ENCODE measurements around the gene SUSD6. TPM values are rescaled to one million over a fixed set of nuclear protein-coding genes. Genes with fewer than 3 reads are reported as not detected.
A peak's percentile ranks its signal among the peaks of the same experiment; 100 is the strongest.
"Not testable (repeated sequence)": the region's sequence is repeated elsewhere in the genome, so short reads cannot be mapped to it uniquely, and the experiment has no call there.

Gene SUSD6
- total RNA-seq, 4 donors from 2014 or later = 35.5 to 56.7 (median 51.0) TPM

DNA sequence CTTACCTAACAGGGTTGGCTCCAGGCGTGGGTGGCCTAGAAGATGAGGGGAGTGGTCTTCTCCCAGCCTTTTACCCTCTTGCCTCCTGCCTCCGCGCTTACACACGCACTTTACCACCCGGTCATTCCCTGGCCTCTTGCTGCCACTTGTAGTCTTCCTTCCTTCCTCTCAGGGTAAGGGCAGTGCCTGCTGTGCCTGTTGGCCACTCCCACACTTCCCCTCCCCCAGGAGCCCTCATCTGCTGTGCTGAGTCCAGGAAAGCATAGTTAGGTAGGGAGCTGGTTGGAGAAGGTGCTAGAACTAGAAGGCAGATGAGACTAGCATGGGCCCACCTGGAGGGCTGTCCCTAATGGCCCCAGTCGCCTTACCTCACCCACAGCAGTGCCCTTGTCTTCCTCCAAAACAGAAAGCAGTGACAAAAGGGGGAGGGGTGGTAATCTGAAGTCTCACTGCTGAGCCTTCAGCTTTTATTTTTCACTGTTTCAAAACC, 101.2 kb downstream of the SUSD6 start:
- no peak for TF ChIP-seq POLR2A (IDR thresholded peaks at IDR 0.05)
- TF ChIP-seq, protein P1, sequence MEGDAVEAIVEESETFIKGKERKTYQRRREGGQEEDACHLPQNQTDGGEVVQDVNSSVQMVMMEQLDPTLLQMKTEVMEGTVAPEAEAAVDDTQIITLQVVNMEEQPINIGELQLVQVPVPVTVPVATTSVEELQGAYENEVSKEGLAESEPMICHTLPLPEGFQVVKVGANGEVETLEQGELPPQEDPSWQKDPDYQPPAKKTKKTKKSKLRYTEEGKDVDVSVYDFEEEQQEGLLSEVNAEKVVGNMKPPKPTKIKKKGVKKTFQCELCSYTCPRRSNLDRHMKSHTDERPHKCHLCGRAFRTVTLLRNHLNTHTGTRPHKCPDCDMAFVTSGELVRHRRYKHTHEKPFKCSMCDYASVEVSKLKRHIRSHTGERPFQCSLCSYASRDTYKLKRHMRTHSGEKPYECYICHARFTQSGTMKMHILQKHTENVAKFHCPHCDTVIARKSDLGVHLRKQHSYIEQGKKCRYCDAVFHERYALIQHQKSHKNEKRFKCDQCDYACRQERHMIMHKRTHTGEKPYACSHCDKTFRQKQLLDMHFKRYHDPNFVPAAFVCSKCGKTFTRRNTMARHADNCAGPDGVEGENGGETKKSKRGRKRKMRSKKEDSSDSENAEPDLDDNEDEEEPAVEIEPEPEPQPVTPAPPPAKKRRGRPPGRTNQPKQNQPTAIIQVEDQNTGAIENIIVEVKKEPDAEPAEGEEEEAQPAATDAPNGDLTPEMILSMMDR (IDR thresholded peaks at IDR 0.05) = no peak
- no peak overlapping the region for H3K4me3 ChIP-seq (ENCODE audit: low read depth, poor library complexity, severe bottlenecking)
- 43% methylated on average over 6 of the region's 6 CpGs for WGBS, 2 donors
- intact Hi-C loops (cut with DNase I; ENCODE audit: low total_unique reads) = no loop called here
- DNase-seq (ENCODE audit: low spot score in 2 of 2) = peak in 1 of 2 donors; percentile 85

DNA sequence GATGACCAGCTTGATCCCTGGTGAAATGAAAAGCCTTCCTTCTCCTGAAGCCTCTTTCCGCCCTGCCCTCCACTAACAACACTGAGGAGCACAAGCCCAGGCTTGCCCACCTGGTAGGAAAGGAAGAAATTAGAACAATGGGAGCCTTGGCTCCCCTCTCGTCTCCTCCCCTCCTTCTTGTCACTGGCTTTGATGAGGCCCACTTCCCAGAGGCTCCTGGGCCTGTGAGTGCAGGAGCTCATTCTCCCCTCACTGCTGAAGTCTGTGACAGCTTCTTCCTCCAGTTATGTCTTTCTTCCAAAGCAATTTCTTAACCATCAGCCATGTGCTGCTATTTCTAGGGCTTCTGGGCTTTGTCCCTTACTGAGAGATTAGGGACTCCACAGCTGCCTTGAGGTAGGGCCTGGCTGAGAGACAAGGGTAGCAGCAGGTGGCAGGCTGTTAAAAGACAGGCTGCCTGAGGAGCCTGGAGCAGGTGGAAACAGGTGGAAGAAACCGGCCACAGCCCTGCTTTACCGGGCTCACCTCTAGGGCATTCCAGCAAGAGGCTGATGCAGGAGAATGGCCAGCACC, 101.9 kb downstream of the SUSD6 start:
- intact Hi-C loops (cut with DNase I; ENCODE audit: low total_unique reads) = no loop called here
- no peak for TF ChIP-seq POLR2A (IDR thresholded peaks at IDR 0.05)
- TF ChIP-seq, protein P1 (IDR thresholded peaks at IDR 0.05) = no peak
- H3K4me3 ChIP-seq (ENCODE audit: low read depth, poor library complexity, severe bottlenecking) = no peak overlapping the region
- WGBS, 2 donors = 49 to 57% methylated on average over 4 of the region's 4 CpGs
- no peak for DNase-seq (ENCODE audit: low spot score in 2 of 2)

DNA sequence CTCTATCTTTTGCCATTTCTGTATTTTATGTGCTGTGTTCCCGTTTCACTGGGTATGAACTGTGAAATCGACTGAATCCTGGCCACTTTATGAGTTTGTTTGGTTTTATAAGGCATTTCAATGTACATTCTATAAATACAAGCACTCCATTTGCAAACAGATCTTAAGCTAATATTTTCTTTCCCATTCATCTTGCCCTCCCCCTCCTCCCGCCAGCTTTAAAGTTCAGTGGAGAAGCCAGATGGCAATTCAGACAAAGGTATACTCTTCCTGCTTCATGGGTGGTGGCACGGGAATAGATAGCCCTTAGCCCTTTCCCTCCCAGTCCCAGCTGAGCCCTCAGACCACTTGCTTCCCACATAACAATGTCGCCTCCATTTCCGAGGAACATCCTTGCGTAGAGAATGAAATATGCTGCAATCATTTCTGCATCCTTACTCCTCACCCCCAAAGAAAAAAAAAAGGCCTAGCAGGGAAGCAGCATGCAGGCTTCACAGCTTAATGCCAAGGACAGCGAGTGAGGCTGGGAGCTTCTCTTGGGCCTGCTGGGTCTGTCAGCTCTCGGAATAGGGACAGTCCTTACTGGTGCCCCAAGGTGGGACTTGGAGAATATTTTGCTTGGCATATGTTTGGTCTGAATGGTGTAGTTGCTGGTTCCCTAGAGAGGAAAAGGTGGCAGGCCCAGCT, 102.7 kb downstream of the SUSD6 start:
- intact Hi-C loops (cut with DNase I; ENCODE audit: low total_unique reads) = no loop called here
- WGBS, 2 donors = 69 to 78% methylated on average over 9 of the region's 9 CpGs
- no peak for DNase-seq (ENCODE audit: low spot score in 2 of 2)
- H3K4me3 ChIP-seq (ENCODE audit: low read depth, poor library complexity, severe bottlenecking) = no peak overlapping the region
- TF ChIP-seq POLR2A (IDR thresholded peaks at IDR 0.05) = no peak

DNA sequence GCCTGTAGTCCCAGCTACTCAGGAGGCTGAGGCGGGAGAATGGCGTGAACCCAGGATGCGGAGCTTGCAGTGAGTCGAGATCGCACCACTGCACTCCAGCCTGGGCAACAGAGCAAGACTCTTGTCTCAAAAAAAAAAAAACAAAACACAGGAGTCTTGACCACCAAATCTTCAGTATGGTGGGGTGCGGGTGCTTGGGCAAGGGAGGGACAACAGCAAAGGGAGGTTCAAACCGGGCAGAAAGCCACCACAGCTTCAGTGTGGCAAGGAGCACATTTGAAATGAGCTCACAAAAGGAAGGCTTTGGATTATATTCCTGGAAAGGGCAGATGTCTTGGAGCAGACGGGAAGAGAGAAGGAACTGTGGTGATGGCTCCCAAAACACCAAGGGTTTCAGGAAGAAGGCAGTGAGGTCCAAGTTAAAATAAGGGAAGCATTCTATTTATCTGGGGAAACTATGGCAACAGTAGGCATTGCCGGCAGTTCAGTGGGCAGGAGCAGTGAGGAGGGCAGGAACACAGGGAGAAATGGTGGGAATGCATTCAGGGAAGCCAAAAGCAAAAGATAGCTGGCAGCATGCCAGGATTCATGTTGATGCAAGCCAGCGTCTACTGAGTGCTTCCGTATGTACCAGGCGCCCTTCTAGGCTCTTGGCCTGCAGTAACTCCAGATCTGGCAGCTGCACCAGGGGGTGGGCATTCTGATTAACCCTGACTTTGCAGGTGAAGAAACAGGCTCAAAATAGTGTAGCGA, 104.5 kb downstream of the SUSD6 start:
- DNase-seq (ENCODE audit: low spot score in 2 of 2) = peak; percentile 74 to 92
- TF ChIP-seq, protein P1 (IDR thresholded peaks at IDR 0.05) = no peak
- no peak for TF ChIP-seq POLR2A (IDR thresholded peaks at IDR 0.05)
- H3K4me3 ChIP-seq (ENCODE audit: low read depth, poor library complexity, severe bottlenecking) = no peak overlapping the region
- WGBS, 2 donors = 42 to 45% methylated on average over 13 of the region's 13 CpGs
- intact Hi-C loops (cut with DNase I; ENCODE audit: low total_unique reads) = no loop called here

DNA sequence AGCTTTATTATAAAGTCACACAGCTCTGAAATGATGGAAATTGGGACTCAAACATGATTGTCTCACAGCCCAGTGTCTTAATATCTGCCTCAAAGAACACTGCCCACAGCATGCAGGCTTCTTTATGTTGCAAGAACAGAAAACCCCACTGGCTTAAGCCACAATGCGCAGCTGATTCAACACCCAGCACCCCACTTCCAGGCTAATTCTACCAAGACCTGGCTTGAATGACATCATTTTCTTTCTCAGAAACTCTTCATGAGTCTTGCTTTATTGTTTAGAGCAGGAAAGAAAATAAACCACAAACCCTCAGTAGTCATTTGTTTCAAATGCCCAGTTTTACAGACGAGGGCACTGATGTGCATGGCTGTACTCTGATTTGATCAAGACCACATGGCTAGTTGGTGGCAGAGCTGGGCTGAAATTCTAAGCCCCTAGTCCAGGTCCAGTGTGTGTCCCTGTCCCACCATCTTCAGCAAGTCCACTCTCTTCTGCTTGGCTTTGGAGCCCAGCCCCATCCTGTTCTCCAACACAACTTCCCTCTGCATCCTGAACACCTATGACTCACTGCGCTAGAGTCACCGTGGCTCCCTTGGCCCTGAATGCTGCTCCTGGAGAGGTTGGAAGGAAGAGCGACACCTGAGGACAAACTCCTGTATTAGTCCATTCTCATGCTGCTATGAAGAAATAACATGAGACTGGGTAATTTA, 105.2 kb downstream of the SUSD6 start:
- intact Hi-C loops (cut with DNase I; ENCODE audit: low total_unique reads) = no loop called here
- WGBS, 2 donors = 45 to 50% methylated on average over 5 of the region's 5 CpGs
- H3K4me3 ChIP-seq (ENCODE audit: low read depth, poor library complexity, severe bottlenecking) = no peak overlapping the region
- DNase-seq (ENCODE audit: low spot score in 2 of 2) = no peak
- TF ChIP-seq POLR2A (IDR thresholded peaks at IDR 0.05) = no peak
- TF ChIP-seq, protein P1 (IDR thresholded peaks at IDR 0.05) = no peak

DNA sequence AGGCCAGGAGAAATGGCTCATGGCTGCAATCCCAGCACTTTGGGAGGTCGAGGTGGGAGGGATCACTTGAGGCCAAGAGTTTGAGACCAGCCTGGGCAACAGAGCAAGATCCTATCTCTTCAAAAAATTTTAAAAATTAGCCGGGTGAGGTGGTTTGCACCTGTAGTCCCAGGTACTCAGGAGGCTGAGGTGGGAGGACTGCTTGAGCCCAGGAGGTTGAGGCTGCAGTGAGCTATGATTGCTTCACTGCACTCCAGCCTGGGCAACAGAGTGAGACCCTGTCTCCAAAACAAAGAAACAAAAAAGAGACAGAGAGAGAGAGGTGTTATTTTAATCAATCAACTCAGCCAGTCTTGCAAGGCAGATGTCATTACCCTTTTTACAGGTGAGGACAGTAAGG, 107.2 kb downstream of the SUSD6 start:
- 71 to 83% methylated on average over 2 of the region's 2 CpGs for WGBS, 2 donors
- intact Hi-C loops (cut with DNase I; ENCODE audit: low total_unique reads); H3K4me3 ChIP-seq (ENCODE audit: low read depth, poor library complexity, severe bottlenecking); DNase-seq (ENCODE audit: low spot score in 2 of 2): not testable (repeated sequence)

All from lower leg skin (tissue), 4 donors.